Gastrocnemius medialis (tissue), 4 donors: ENCODE results near the gene MYLIP. TPM values are rescaled to one million over a fixed set of nuclear protein-coding genes. Genes with fewer than 3 reads are reported as not detected.

Source experiments
- ATAC-seq, 2 donors: fragments of 150-250 bp; one replicate each; pipeline ENCODE4 v1.9.1; 2016
- DNase-seq, 2 donors: peaks; one replicate each; pipeline ENCODE4 v3.0.0-alpha.2; 2019
- H3K27ac ChIP-seq, 4 donors: fragments of 200-600 bp; sonication (generic); 1 replicate in 1 of 4; 2 replicates in 3 of 4; pipeline ENCODE4 v1.5.1; 2016 to 2018; ENCODE audit warnings: mild to moderate bottlenecking in 2 of 4, moderate library complexity in 1 of 4
- H3K27me3 ChIP-seq, 3 donors: fragments of 200-600 bp; sonication (generic) in 2 of 3; 1 replicate in 1 of 3; 2 replicates in 2 of 3; pipeline versions ENCODE4 v1.5.1 to v1.6.0; 2016 to 2019; ENCODE audit warnings: mild to moderate bottlenecking in 1 of 3, moderate library complexity in 1 of 3
- H3K36me3 ChIP-seq, 2 donors: fragments of 200-600 bp; sonication (generic) in 1 of 2; one replicate each; pipeline ENCODE4 v1.5.1; 2017 to 2018
- H3K4me1 ChIP-seq, 2 donors: fragments of 200-600 bp; sonication (generic) in 1 of 2; one replicate each; pipeline ENCODE4 v1.5.1; 2016 to 2017; ENCODE audit warnings: mild to moderate bottlenecking in 2 of 2
- H3K4me3 ChIP-seq, 4 donors: fragments of 200-600 bp; sonication (generic) in 3 of 4; 1 replicate in 1 of 4; 2 replicates in 3 of 4; pipeline ENCODE4 v1.5.1; 2016 to 2019; ENCODE audit warnings: mild to moderate bottlenecking in 2 of 4
- H3K9me3 ChIP-seq, 3 donors: fragments of 200-600 bp; sonication (generic) in 2 of 3; 1 replicate in 1 of 3; 2 replicates in 2 of 3; pipeline ENCODE4 v1.5.1; 2016 to 2019
- POLR2A ChIP-seq, 2 donors: fragments of 450-650 bp; IDR thresholded peaks; one replicate each; pipeline ENCODE4 v1.6.1; 2017; ENCODE audit warnings: antibody characterized with exemption in 2 of 2, mild to moderate bottlenecking in 2 of 2, moderate library complexity in 2 of 2
- in situ Hi-C, 4 donors: fragments of 200-750 bp; cut with MboI; loops; one replicate each; pipeline versions ENCODE4 v1.15.0 to v1.8.0; 2017; ENCODE audit warnings: low sequenced_read_pairs in 4 of 4
- intact Hi-C: fragments of 100-400 bp; cut with DNase I; formaldehyde crosslinking; loops from one replicate; pipeline ENCODE4 v1.15.1; 2023; ENCODE audit warnings: low total_unique reads
- microRNA-seq, 2 donors: library from miRNA; unstranded; fragments of <30 nt; microRNA quantifications; one replicate each; pipeline ENCODE4, GENCODE V29; 2016; ENCODE audit warnings: borderline replicate concordance in 2 of 2
- total RNA-seq, 4 donors: library from RNA; depleted of rRNA; stranded (reverse); fragments of >200 nt; gene quantifications; one replicate each; pipeline versions ENCODE4 v1.1.0 to v1.2.3, GENCODE V29; 2016
- TF ChIP-seq, protein P1 (sequence below), 5 experiments: fragments of 450-650 bp in 3 of 5; fragments of 200-600 bp in 2 of 5; sonication (generic) in 2 of 5; IDR thresholded peaks in 4 of 5; conservative IDR thresholded peaks in 1 of 5; 1 replicate in 4 of 5; 2 replicates in 1 of 5; pipeline ENCODE4 v1.5.1; 2016 to 2019; ENCODE audit warnings: antibody characterized with exemption in 5 of 5, mild to moderate bottlenecking in 3 of 5, moderate library complexity in 3 of 5

Gene MYLIP
- total RNA-seq, 4 donors from 2014 or later, result 8.9 to 28.6 (median 18.3) TPM

DNA sequence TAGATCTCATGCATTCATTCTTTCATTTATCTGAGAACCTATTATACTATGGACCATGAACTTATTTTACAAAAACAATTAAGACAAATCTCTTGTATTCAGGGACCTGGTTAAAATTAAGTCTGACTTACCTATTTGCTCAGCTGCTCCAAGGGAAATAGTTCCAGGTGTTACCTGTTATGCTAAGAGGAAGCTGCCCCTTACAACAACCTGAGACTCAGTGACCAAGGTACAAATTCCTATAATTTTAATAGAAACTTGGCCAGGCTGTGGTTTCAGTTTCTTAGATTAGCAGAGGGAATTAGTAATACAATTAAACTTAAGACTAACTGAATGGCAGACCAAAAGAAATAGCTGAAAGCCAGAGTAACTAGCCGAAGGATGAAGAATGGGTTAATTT, 61.3 kb downstream of the MYLIP start:
- Histone ChIP-seq H3K36me3 (no peaks in the 10 kb centered on the region), H3K27ac (no peak overlapping the region), H3K4me3 (no peak overlapping the region), H3K9me3 (no peaks in the 10 kb centered on the region), H3K27me3 (no peaks in the 10 kb centered on the region), H3K4me1 (peaks cover 0 to 8% of the 10 kb centered on the region in 2 donors)
- DNase-seq (no peak), ATAC-seq (no peak)
- TF ChIP-seq, protein P1, sequence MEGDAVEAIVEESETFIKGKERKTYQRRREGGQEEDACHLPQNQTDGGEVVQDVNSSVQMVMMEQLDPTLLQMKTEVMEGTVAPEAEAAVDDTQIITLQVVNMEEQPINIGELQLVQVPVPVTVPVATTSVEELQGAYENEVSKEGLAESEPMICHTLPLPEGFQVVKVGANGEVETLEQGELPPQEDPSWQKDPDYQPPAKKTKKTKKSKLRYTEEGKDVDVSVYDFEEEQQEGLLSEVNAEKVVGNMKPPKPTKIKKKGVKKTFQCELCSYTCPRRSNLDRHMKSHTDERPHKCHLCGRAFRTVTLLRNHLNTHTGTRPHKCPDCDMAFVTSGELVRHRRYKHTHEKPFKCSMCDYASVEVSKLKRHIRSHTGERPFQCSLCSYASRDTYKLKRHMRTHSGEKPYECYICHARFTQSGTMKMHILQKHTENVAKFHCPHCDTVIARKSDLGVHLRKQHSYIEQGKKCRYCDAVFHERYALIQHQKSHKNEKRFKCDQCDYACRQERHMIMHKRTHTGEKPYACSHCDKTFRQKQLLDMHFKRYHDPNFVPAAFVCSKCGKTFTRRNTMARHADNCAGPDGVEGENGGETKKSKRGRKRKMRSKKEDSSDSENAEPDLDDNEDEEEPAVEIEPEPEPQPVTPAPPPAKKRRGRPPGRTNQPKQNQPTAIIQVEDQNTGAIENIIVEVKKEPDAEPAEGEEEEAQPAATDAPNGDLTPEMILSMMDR (IDR thresholded peaks at IDR 0.05 in 4 of 5, conservative IDR thresholded peaks at IDR 0.05 in 1 of 5), result no peak
- TF ChIP-seq POLR2A (IDR thresholded peaks at IDR 0.05), result no peak
- in situ Hi-C loops (loop anchor here in 1 of 4 donors (25.0 kb wide), 2 partner anchors 203 to 303 kb away; no protein-coding TSS in a partner anchor), intact Hi-C loops (no loop called here)

GRCh38 chr6:16196260-16196983, 67.5 kb downstream of the MYLIP start:
- no peak overlapping the region for H3K4me3 ChIP-seq
- peaks cover 0 to 14% of the 10 kb centered on the region in 2 donors for H3K4me1 ChIP-seq
- H3K27me3 ChIP-seq, result no peaks in the 10 kb centered on the region
- TF ChIP-seq, protein P1 (IDR thresholded peaks at IDR 0.05 in 4 of 5, conservative IDR thresholded peaks at IDR 0.05 in 1 of 5), result no peak
- no peak for TF ChIP-seq POLR2A (IDR thresholded peaks at IDR 0.05)
- ATAC-seq (no peak), DNase-seq (no peak)
- in situ Hi-C loops, result loop anchor here in 1 of 4 donors (25.0 kb wide), 2 partner anchors 209 to 309 kb away; no protein-coding TSS in a partner anchor
- H3K27ac ChIP-seq, result no peak overlapping the region
- no peaks in the 10 kb centered on the region for H3K36me3 ChIP-seq
- intact Hi-C loops, result no loop called here
- no peaks in the 10 kb centered on the region for H3K9me3 ChIP-seq

- intact Hi-C loops, result no loop called here
- in situ Hi-C loops, result loop anchor here in 1 of 4 donors (25.0 kb wide), 2 partner anchors 210 to 310 kb away; no protein-coding TSS in a partner anchor
- H3K4me1 ChIP-seq, result peaks cover 0 to 14% of the 10 kb centered on the region in 2 donors
- H3K36me3 ChIP-seq, result no peaks in the 10 kb centered on the region
- TF ChIP-seq, protein P1 (IDR thresholded peaks at IDR 0.05 in 4 of 5, conservative IDR thresholded peaks at IDR 0.05 in 1 of 5), result no peak
- no peak for TF ChIP-seq POLR2A (IDR thresholded peaks at IDR 0.05)
- H3K27ac ChIP-seq, result no peak overlapping the region
- no peak overlapping the region for H3K4me3 ChIP-seq
- H3K9me3 ChIP-seq, result no peaks in the 10 kb centered on the region
- ATAC-seq (no peak), DNase-seq (no peak)
- no peaks in the 10 kb centered on the region for H3K27me3 ChIP-seq
Observed at GRCh38 chr6:16196984-16197546, 68.2 kb downstream of the MYLIP start.

Small RNA genes within 50 kb of the gene (microRNA-seq; reads per million reads assigned to microRNA genes)
- gene MIR4639, result 0 to 0.85 reads per million in 2 donors

Other genes with a start within 250 kb of the MYLIP start
- 100 to 1,000 TPM; 109 to 266 (median 239) TPM for gene GMPR, start 109.5 kb downstream of the MYLIP start, total RNA-seq